GM12878 (cell line): ENCODE results near the gene VCAN. TPM values are rescaled to one million over a fixed set of nuclear protein-coding genes. Genes with fewer than 3 reads are reported as not detected.

ENCODE experiments used
- ATAC-seq: fragments of 200-7000 bp; cut with Tn5 transposase; 3 replicates; pipeline ENCODE4 v1.9.1; 2020; ENCODE audit warnings: mild to moderate bottlenecking, moderate library complexity
- BruUV-seq: library from RNA; stranded (reverse); fragments of 400-500 nt; replicated peaks from 2 replicates; lab custom pipeline; 2021; lab: Mats Ljungman, UMichigan
- CTCF ChIA-PET: fragments of 300-600 bp; sonication (Branson Sonifier 250); formaldehyde crosslinking; extraction: SDS; loops from one replicate; lab custom pipeline; 2021; ENCODE audit warnings: inconsistent platforms; lab: Yijun Ruan, JAX
- POLR2A ChIA-PET: fragments of 350-600 bp; formaldehyde crosslinking; extraction: SDS; loops from one replicate; lab custom pipeline; 2021; ENCODE audit warnings: inconsistent platforms; lab: Charles Lee
- RAD21 ChIA-PET: fragments of 300-600 bp; sonication (Branson Sonifier 250); formaldehyde crosslinking; loops from one replicate; lab custom pipeline; 2023; ENCODE audit warnings: antibody characterized with exemption; ENCODE audit not compliant: unreplicated experiment; lab: Charles Lee
- SMC1A ChIA-PET: fragments of 300-600 bp; sonication (Branson Sonifier 250); formaldehyde crosslinking; loops from one replicate; lab custom pipeline; 2023; ENCODE audit not compliant: unreplicated experiment, uncharacterized antibody; lab: Charles Lee
- DNase-seq: peaks from one replicate; pipeline ENCODE4 v3.0.0-alpha.2; 2011; ENCODE audit warnings: low read depth, low spot score
- FAIRE-seq: peaks from 3 replicates; lab custom pipeline; 2011; peaks lifted over from hg19 to GRCh38; lab: Jason Lieb, UNC
- H2AFZ ChIP-seq: 2 replicates; pipeline ENCODE4 v1.6.0; 2011; ENCODE audit warnings: low read depth, low read length, control low read depth; ENCODE audit not compliant: control insufficient read depth
- H3K27ac ChIP-seq: 2 replicates; pipeline ENCODE4 v1.5.1; 2011; ENCODE audit warnings: control low read depth; ENCODE audit not compliant: control insufficient read depth, insufficient read depth
- H3K27me3 ChIP-seq, 2 experiments: replicated peaks in 1 of 2; 2 replicates each; pipeline versions ENCODE4 v1.6.0 to v1.6.1; 2011; ENCODE audit warnings: low read length in 1 of 2; ENCODE audit not compliant: control insufficient read depth in 2 of 2, insufficient read depth in 2 of 2
- H3K36me3 ChIP-seq, 2 experiments: 2 replicates each; pipeline ENCODE4 v1.5.1; 2011; ENCODE audit warnings: low read length in 1 of 2; ENCODE audit not compliant: control insufficient read depth in 2 of 2, insufficient read depth in 2 of 2
- H3K4me1 ChIP-seq: 2 replicates; pipeline ENCODE4 v1.6.1; 2011; ENCODE audit warnings: mild to moderate bottlenecking, low read length, moderate library complexity, mixed read lengths; ENCODE audit not compliant: control insufficient read depth, insufficient read depth
- H3K4me2 ChIP-seq: 2 replicates; pipeline ENCODE4 v1.6.0; 2011; ENCODE audit warnings: control low read depth; ENCODE audit not compliant: control insufficient read depth, insufficient read depth
- H3K4me3 ChIP-seq: fragments of 200-600 bp; sonication (generic); 2 replicates; pipeline ENCODE4 v1.5.1; 2016
- H3K79me2 ChIP-seq: 2 replicates; pipeline ENCODE4 v1.6.0; 2011; ENCODE audit warnings: low read length; ENCODE audit not compliant: control insufficient read depth, insufficient read depth
- H3K9ac ChIP-seq: 2 replicates; pipeline ENCODE4 v1.8.0; 2011; ENCODE audit warnings: low read length, control low read depth, mixed read lengths; ENCODE audit not compliant: control insufficient read depth, insufficient read depth
- H3K9me3 ChIP-seq: replicated peaks from 3 replicates; pipeline ENCODE4 v1.5.1; 2011; ENCODE audit warnings: mild to moderate bottlenecking, low read length; ENCODE audit not compliant: control insufficient read depth, insufficient read depth
- H4K20me1 ChIP-seq: 2 replicates; pipeline ENCODE4 v1.6.0; 2011; ENCODE audit not compliant: control insufficient read depth, insufficient read depth
- ASH2L ChIP-seq: fragments of 300-600, 200-600 bp; sonication (generic); IDR thresholded peaks from 2 replicates; pipeline ENCODE4 v1.6.1; 2017; ENCODE audit warnings: low read depth, mild to moderate bottlenecking, borderline replicate concordance
- CHD2 ChIP-seq: IDR thresholded peaks from 2 replicates; pipeline ENCODE4 v1.6.1; 2011; ENCODE audit warnings: low read depth, low read length, improper control_type of control experiment, borderline replicate concordance
- ELK1 ChIP-seq: IDR thresholded peaks from 2 replicates; pipeline ENCODE4 v1.6.1; 2012; ENCODE audit warnings: low read depth, low read length, improper control_type of control experiment
- FOXK2 ChIP-seq: fragments of 450-650 bp; IDR thresholded peaks from 2 replicates; pipeline ENCODE4 v1.6.1; 2017; ENCODE audit warnings: mild to moderate bottlenecking, moderate library complexity
- MTA3 ChIP-seq: IDR thresholded peaks from 2 replicates; pipeline ENCODE4 v1.6.1; 2012; ENCODE audit warnings: low read length, inconsistent platforms, borderline replicate concordance
- NFYA ChIP-seq: IDR thresholded peaks from 2 replicates; pipeline ENCODE4 v1.6.1; 2011; ENCODE audit warnings: low read depth, mild to moderate bottlenecking, low read length, improper control_type of control experiment, borderline replicate concordance
- PAX8 ChIP-seq: fragments of 450-650 bp; IDR thresholded peaks from 2 replicates; pipeline ENCODE4 v1.6.1; 2017; ENCODE audit warnings: mild to moderate bottlenecking, moderate library complexity
- PKNOX1 ChIP-seq: fragments of 450-650 bp; IDR thresholded peaks from 2 replicates; pipeline ENCODE4 v1.6.1; 2016; ENCODE audit warnings: mild to moderate bottlenecking
- RUNX3 ChIP-seq: IDR thresholded peaks from 2 replicates; pipeline ENCODE4 v1.6.1; 2012; ENCODE audit warnings: low read length, inconsistent platforms
- SIN3A ChIP-seq: IDR thresholded peaks from 2 replicates; pipeline ENCODE4 v1.6.1; 2012; ENCODE audit warnings: low read depth, low read length, improper control_type of control experiment
- SMC3 ChIP-seq: IDR thresholded peaks from 2 replicates; pipeline ENCODE4 v1.6.1; 2011; ENCODE audit warnings: low read length, improper control_type of control experiment, borderline replicate concordance
- SUZ12 ChIP-seq: fragments of 200-600 bp; sonication (generic); IDR thresholded peaks from one replicate; pipeline ENCODE4 v1.6.1; 2018; ENCODE audit warnings: antibody characterized with exemption, mild to moderate bottlenecking; ENCODE audit not compliant: unreplicated experiment
- TBL1XR1 ChIP-seq: IDR thresholded peaks from 2 replicates; pipeline ENCODE4 v1.6.1; 2012; ENCODE audit warnings: low read depth, low read length, improper control_type of control experiment
- TCF3 ChIP-seq: IDR thresholded peaks from 2 replicates; pipeline ENCODE4 v1.6.1; 2012; ENCODE audit warnings: low read depth, mild to moderate bottlenecking, low read length, borderline replicate concordance; ENCODE audit not compliant: insufficient read depth
- ZNF217 ChIP-seq: fragments of 450-650 bp; IDR thresholded peaks from 2 replicates; pipeline ENCODE4 v1.6.1; 2017; ENCODE audit warnings: antibody characterized with exemption, mild to moderate bottlenecking
- WGBS: methylation state at CpG from one replicate; pipeline ENCODE4 v1.1.6; 2016; ENCODE audit warnings: low lambda C conversion rate; ENCODE audit not compliant: insufficient replicate concordance, insufficient coverage; ENCODE audit errors: missing lambda C conversion rate; 5-methylcytosine and 5-hydroxymethylcytosine counted together
- in situ Hi-C: fragments of 300-500 bp; cut with MboI; formaldehyde crosslinking; loops from 9 replicates; pipeline ENCODE4 v1.14.3; 2018; ENCODE audit warnings: mixed read lengths
- intact Hi-C: fragments of 100-400 bp; cut with micrococcal nuclease; formaldehyde crosslinking; loops from one replicate; pipeline ENCODE4 v1.14.2; 2022; ENCODE audit not compliant: unreplicated experiment
- polyA plus RNA-seq, 11 experiments: library from polyadenylated mRNA; depleted of rRNA in 4 of 11; unstranded in 6 of 11; stranded (reverse) in 5 of 11; fragments of >200 nt; fragmentation: Nextera tagmentation in 4 of 11; fragmentation: Illumina TruSeq in 1 of 11; extraction: Ambion mirVana in 4 of 11; extraction: Trizol in 1 of 11; gene quantifications; 1 replicate in 1 of 11; 2 replicates in 10 of 11; pipeline versions ENCODE4 v1.2.1 to v1.2.3, GENCODE V29; 2011 to 2016; ENCODE audit warnings: inconsistent platforms in 2 of 11, missing spikeins in 2 of 11, low read depth in 1 of 11
- total RNA-seq, 4 experiments: library from RNA; depleted of rRNA in 3 of 4; stranded (reverse); fragments of >200 nt in 3 of 4; fragmentation: Illumina TruSeq in 1 of 4; extraction: Trizol in 1 of 4; gene quantifications; 2 replicates each; pipeline versions ENCODE4 v1.2.1 to v1.2.3, GENCODE V29; 2013 to 2021
- TF ChIP-seq, protein P1 (sequence below): IDR thresholded peaks from 2 replicates; pipeline ENCODE4 v1.6.1; 2011; ENCODE audit warnings: borderline replicate concordance, low read depth, mild to moderate bottlenecking, moderate library complexity, mixed read lengths, low read length; ENCODE audit not compliant: insufficient read depth; ENCODE audit errors: extremely low read length

VCAN gene
- total and polyA plus RNA-seq, 10 of the 15 experiments (the other 5 are each of a cell fraction or from before 2014, with no cell fraction given), result 1.2 to 15.2 (median 4.5) TPM

DNA sequence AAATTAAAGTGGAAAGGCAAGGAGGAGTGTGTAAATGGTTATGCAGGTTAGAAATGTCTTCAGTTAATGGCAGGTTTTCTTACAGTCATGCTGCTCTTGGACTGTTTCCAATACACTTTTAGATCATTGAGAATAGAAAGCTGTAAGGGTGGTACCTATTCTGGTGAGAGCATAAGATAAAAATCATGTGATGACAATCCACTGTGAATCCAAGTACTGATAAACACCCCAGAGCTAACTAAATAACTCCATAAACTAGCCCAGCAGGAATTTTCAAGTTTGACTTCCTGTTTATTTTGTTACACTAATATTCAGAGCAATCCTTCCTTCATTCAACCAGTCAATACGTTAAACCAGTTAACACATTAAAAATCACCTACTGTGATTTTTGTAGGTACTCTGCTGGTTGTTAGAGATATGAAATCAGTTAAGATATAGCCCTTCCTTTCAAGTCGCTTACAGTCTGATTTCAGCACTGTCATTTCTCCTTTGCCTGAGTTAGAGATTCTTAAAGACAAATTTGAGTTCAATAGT lies 22.6 kb downstream of the VCAN start:
- Histone ChIP-seq H3K4me3 (no peak overlapping the region), H3K27ac (no peak overlapping the region), H3K36me3 (no peaks in the 10 kb centered on the region), H3K9ac (no peak overlapping the region), H3K4me2 (no peak overlapping the region), H3K79me2 (no peaks in the 10 kb centered on the region), H4K20me1 (no peaks in the 10 kb centered on the region), H2AFZ (no peak overlapping the region), H3K4me1 (no peaks in the 10 kb centered on the region), H3K9me3 (no peaks in the 10 kb centered on the region), H3K27me3 (no peaks in the 10 kb centered on the region)
- no peak for DNase-seq
- CTCF ChIA-PET, result interaction anchor here (0.6 kb wide), 1 partner anchor 63 kb away, joined by 3 read pairs; no protein-coding TSS in a partner anchor
- ATAC-seq, result no peak
- RAD21 ChIA-PET, result no interaction called here
- SMC1A ChIA-PET, result no interaction called here
- 16% methylated on average over 2 of the region's 2 CpGs for WGBS
- POLR2A ChIA-PET, result interaction anchor here (0.6 kb wide), 1 partner anchor 47 kb away, joined by 6 read pairs; no protein-coding TSS in a partner anchor
- in situ Hi-C loops, result no loop called here
- intact Hi-C loops, result no loop called here
- TF ChIP-seq PAX8, result no peak
- TF ChIP-seq CHD2, result no peak
- TF ChIP-seq, protein P1, sequence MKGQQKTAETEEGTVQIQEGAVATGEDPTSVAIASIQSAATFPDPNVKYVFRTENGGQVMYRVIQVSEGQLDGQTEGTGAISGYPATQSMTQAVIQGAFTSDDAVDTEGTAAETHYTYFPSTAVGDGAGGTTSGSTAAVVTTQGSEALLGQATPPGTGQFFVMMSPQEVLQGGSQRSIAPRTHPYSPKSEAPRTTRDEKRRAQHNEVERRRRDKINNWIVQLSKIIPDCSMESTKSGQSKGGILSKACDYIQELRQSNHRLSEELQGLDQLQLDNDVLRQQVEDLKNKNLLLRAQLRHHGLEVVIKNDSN, result no peak
- TF ChIP-seq SIN3A, result no peak
- TF ChIP-seq NFYA, result no peak
- no peak for TF ChIP-seq ELK1
- no peak for TF ChIP-seq TCF3
- TF ChIP-seq SMC3, result no peak
- no peak for TF ChIP-seq PKNOX1
- no peak for TF ChIP-seq ASH2L
- TF ChIP-seq ZNF217, result no peak
- TF ChIP-seq RUNX3, result no peak
- TF ChIP-seq SUZ12, result no peak
- TF ChIP-seq FOXK2, result no peak
- TF ChIP-seq TBL1XR1, result no peak
- TF ChIP-seq MTA3, result no peak
- BruUV-seq, result no TSS peak
- FAIRE-seq, result no peak
